ENCODE measurements around the gene MAP3K7CL.
A peak's percentile ranks its signal among the peaks of the same experiment; 100 is the strongest.

Gene MAP3K7CL

DNA sequence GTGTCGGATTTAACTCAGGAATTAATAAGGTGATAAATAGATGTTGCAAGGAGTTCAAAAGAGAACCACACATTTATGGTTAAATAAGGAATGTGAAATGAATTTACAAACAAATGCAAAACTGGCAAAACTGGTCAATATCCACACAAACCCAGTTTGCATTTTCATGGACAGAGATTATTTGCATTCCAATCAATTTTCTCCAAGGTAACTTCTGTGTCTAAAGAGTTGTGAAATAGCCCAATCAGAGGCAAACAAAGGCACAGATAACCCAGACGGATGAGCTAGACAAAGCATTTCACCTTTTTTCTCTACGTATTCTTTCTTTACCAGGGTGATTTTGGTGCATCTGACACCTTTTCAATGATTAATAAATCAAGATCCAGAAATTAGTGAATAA is 63.9 kb downstream of the MAP3K7CL start:
- H3K4me3 ChIP-seq (ENCODE audit: low read length): peak overlapping the region; percentile 86
- TF ChIP-seq, protein P1, sequence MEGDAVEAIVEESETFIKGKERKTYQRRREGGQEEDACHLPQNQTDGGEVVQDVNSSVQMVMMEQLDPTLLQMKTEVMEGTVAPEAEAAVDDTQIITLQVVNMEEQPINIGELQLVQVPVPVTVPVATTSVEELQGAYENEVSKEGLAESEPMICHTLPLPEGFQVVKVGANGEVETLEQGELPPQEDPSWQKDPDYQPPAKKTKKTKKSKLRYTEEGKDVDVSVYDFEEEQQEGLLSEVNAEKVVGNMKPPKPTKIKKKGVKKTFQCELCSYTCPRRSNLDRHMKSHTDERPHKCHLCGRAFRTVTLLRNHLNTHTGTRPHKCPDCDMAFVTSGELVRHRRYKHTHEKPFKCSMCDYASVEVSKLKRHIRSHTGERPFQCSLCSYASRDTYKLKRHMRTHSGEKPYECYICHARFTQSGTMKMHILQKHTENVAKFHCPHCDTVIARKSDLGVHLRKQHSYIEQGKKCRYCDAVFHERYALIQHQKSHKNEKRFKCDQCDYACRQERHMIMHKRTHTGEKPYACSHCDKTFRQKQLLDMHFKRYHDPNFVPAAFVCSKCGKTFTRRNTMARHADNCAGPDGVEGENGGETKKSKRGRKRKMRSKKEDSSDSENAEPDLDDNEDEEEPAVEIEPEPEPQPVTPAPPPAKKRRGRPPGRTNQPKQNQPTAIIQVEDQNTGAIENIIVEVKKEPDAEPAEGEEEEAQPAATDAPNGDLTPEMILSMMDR (IDR thresholded peaks at IDR 0.05; ENCODE audit: low read depth, low read length): no peak
- no peak for TF ChIP-seq EZH2phosphoT487 (IDR thresholded peaks at IDR 0.05; ENCODE audit: low read depth)
- H3K36me3 ChIP-seq (replicated peaks; ENCODE audit: low read depth, low read length): peaks cover 13% of the 10 kb centered on the region
- no peaks in the 10 kb centered on the region for H3K27me3 ChIP-seq (ENCODE audit: low read depth, low read length)
- peaks cover 41% of the 10 kb centered on the region for H3K4me1 ChIP-seq (ENCODE audit: low read length)
- peak overlapping the region; percentile 48; the same call in 1 of the 2 replicates for H2AFZ ChIP-seq (ENCODE audit: low read depth, low read length)
- H4K20me1 ChIP-seq (ENCODE audit: insufficient read depth, low read length): no peaks in the 10 kb centered on the region
- peak overlapping the region; percentile 76 for H3K9ac ChIP-seq (ENCODE audit: low read length)
- H3K79me2 ChIP-seq (ENCODE audit: low read length): peaks cover 44% of the 10 kb centered on the region
- H3K27ac ChIP-seq (ENCODE audit: low read length): peak overlapping the region; percentile 97
- peak overlapping the region; percentile 91 for H3K4me2 ChIP-seq (ENCODE audit: low read length)
- H3K9me3 ChIP-seq (ENCODE audit: insufficient read depth, low read length): peaks cover 4% of the 10 kb centered on the region; the same call in 1 of the 2 replicates

DNA sequence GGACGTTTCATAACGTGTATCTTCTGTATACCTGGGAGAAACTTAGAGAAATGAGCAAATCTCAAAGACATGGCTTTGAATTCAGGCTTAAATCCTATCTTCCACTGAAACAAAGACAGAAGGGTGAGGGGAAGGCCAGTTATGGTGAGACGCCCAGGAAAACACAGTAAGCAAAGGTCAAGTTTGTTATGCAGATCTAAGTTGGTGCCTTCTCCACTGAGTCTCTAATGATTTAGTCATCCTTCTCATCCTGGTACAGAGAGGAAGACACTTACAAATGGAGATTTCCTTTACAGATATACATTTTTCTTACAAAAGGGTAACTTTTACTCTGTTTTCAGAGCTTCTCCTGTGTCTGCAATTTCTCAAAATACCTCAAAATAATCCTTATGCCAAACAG is 64.4 kb downstream of the MAP3K7CL start:
- peak overlapping the region; percentile 48; the same call in 1 of the 2 replicates for H2AFZ ChIP-seq (ENCODE audit: low read depth, low read length)
- peaks cover 41% of the 10 kb centered on the region for H3K4me1 ChIP-seq (ENCODE audit: low read length)
- peak overlapping the region; percentile 91 for H3K4me2 ChIP-seq (ENCODE audit: low read length)
- H3K36me3 ChIP-seq (replicated peaks; ENCODE audit: low read depth, low read length): peaks cover 14% of the 10 kb centered on the region
- no peaks in the 10 kb centered on the region for H4K20me1 ChIP-seq (ENCODE audit: insufficient read depth, low read length)
- peaks cover 44% of the 10 kb centered on the region for H3K79me2 ChIP-seq (ENCODE audit: low read length)
- peak overlapping the region; percentile 97 for H3K27ac ChIP-seq (ENCODE audit: low read length)
- H3K9ac ChIP-seq (ENCODE audit: low read length): peak overlapping the region; percentile 76
- no peaks in the 10 kb centered on the region for H3K27me3 ChIP-seq (ENCODE audit: low read depth, low read length)
- peak overlapping the region; percentile 86 for H3K4me3 ChIP-seq (ENCODE audit: low read length)
- peaks cover 4% of the 10 kb centered on the region; the same call in 1 of the 2 replicates for H3K9me3 ChIP-seq (ENCODE audit: insufficient read depth, low read length)
- no peak for TF ChIP-seq EZH2phosphoT487 (IDR thresholded peaks at IDR 0.05; ENCODE audit: low read depth)
- TF ChIP-seq, protein P1 (IDR thresholded peaks at IDR 0.05; ENCODE audit: low read depth, low read length): no peak

DNA sequence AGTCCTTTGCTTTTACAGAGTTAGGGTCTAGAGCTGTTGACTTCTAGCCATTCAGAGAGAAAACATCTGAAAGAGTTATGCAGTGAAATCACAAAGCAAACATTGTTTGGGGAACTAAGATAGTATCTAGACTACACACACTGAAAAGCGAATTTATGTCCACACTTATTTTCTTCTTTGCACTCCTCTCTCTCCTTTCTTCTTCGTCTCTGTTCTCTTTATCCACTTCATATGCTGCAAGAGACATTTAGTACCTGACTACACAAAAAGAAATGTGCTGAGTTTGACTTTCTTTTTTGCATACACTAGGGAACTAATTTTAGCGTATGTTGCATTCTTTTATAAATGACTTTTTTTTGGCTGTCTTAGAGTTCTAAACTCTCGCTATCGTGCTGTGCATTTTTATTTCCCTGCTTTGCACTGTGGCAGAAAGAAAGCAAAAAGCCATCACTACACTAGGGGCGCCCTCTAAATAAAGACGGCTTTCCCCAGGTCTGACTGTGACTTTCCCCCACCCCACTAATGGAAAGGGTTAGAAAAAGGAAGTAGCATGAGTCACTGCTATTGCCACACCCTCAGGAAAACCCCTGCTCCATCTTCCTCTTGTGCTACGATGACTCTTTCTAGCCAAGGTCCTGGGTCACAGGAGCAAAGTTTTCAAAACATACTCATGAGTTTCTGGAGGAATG is 65.7 kb downstream of the MAP3K7CL start:
- Histone ChIP-seq H3K4me2 (ENCODE audit: low read length) (peak overlapping the region; percentile 91), H3K4me3 (ENCODE audit: low read length) (peak overlapping the region; percentile 86), H3K27me3 (ENCODE audit: low read depth, low read length) (no peaks in the 10 kb centered on the region), H3K36me3 (replicated peaks; ENCODE audit: low read depth, low read length) (peaks cover 24% of the 10 kb centered on the region), H3K9ac (ENCODE audit: low read length) (peak overlapping the region; percentile 83), H3K79me2 (ENCODE audit: low read length) (peaks cover 47% of the 10 kb centered on the region), H3K9me3 (ENCODE audit: insufficient read depth, low read length) (peaks cover 4% of the 10 kb centered on the region), H3K4me1 (ENCODE audit: low read length) (peaks cover 41% of the 10 kb centered on the region), H4K20me1 (ENCODE audit: insufficient read depth, low read length) (no peaks in the 10 kb centered on the region), H3K27ac (ENCODE audit: low read length) (peak overlapping the region; percentile 97), H2AFZ (ENCODE audit: low read depth, low read length) (no peak overlapping the region)
- no peak for TF ChIP-seq EZH2phosphoT487 (IDR thresholded peaks at IDR 0.05; ENCODE audit: low read depth)
- TF ChIP-seq, protein P1 (IDR thresholded peaks at IDR 0.05; ENCODE audit: low read depth, low read length): peak; percentile 60

DNA sequence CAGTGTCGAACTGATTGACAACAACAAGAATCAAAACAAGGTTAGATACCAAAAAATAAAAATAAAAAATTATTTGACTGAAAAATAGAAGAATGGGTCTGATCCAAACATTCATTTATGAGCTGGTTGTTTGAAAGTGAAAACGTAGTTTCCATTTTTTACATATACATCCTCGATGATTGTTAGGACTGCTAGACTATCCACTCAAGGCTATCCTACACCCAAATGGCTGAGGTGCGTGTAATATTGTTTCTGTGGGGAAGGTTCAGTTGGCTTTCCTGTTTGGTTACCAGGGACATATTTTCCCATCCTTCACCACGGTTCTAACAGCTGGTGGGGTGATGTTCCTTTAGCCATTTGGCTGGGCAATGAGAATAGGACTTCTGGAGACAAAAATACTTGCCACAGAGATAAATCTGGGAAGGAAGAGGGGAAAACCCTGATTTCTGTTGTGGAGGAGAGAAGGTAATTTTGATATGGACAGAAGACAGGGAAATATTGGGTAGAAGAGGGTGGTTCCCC is 66.3 kb downstream of the MAP3K7CL start:
- H2AFZ ChIP-seq (ENCODE audit: low read depth, low read length): no peak overlapping the region
- peaks cover 30% of the 10 kb centered on the region for H3K36me3 ChIP-seq (replicated peaks; ENCODE audit: low read depth, low read length)
- peak overlapping the region; percentile 91 for H3K4me2 ChIP-seq (ENCODE audit: low read length)
- H3K9ac ChIP-seq (ENCODE audit: low read length): peak overlapping the region; percentile 83
- TF ChIP-seq EZH2phosphoT487 (IDR thresholded peaks at IDR 0.05; ENCODE audit: low read depth): no peak
- TF ChIP-seq, protein P1 (IDR thresholded peaks at IDR 0.05; ENCODE audit: low read depth, low read length): no peak
- no peaks in the 10 kb centered on the region for H3K27me3 ChIP-seq (ENCODE audit: low read depth, low read length)
- peaks cover 7% of the 10 kb centered on the region for H3K9me3 ChIP-seq (ENCODE audit: insufficient read depth, low read length)
- no peaks in the 10 kb centered on the region for H4K20me1 ChIP-seq (ENCODE audit: insufficient read depth, low read length)
- peak overlapping the region; percentile 97 for H3K27ac ChIP-seq (ENCODE audit: low read length)
- H3K4me1 ChIP-seq (ENCODE audit: low read length): peaks cover 41% of the 10 kb centered on the region
- H3K4me3 ChIP-seq (ENCODE audit: low read length): peak overlapping the region; percentile 86
- peaks cover 47% of the 10 kb centered on the region for H3K79me2 ChIP-seq (ENCODE audit: low read length)

Measured in OCI-LY3 (cell line).